SKM-1 (cell line): ENCODE data around the gene SFXN3.
"Not testable (repeated sequence)": the region's sequence is repeated elsewhere in the genome, so short reads cannot be mapped to it uniquely, and the experiment has no call there.

Source experiments
- DNase-seq: peaks from one replicate; lab custom pipeline; 2025; ENCODE audit not compliant: unreplicated experiment; lab: John Stamatoyannopoulos, UW

Gene SFXN3

GRCh38 chr10:101034404-101034803 is 3.4 kb downstream of the SFXN3 start:
- not testable (repeated sequence) for DNase-seq

- no peak for DNase-seq
Measured at GRCh38 chr10:101035314-101035713, 4.3 kb downstream of the SFXN3 start.

GRCh38 chr10:101035916-101036702 is 5.1 kb downstream of the SFXN3 start:
- DNase-seq: no peak

- no peak for DNase-seq
Measured at GRCh38 chr10:101036726-101037125, 5.7 kb downstream of the SFXN3 start.

- DNase-seq: no peak
Measured at GRCh38 chr10:101038484-101038883, 7.5 kb downstream of the SFXN3 start.

- DNase-seq: no peak
Measured at GRCh38 chr10:101040061-101040460, 9.0 kb downstream of the SFXN3 start.

- no peak for DNase-seq
Measured at GRCh38 chr10:101040851-101041250, 9.8 kb downstream of the SFXN3 start.

- peak; percentile 46 for DNase-seq
Measured at GRCh38 chr10:101041252-101041761, 10.3 kb downstream of the SFXN3 start.

- no peak for DNase-seq
Measured at GRCh38 chr10:101042118-101042517, 11.1 kb downstream of the SFXN3 start.

GRCh38 chr10:101042667-101043362 is 11.8 kb downstream of the SFXN3 start:
- DNase-seq: peak; percentile 76

GRCh38 chr10:101043363-101043707 is 12.3 kb downstream of the SFXN3 start:
- no peak for DNase-seq

GRCh38 chr10:101044117-101044516 is 13.1 kb downstream of the SFXN3 start:
- no peak for DNase-seq

- no peak for DNase-seq
Measured at GRCh38 chr10:101046332-101047238, 15.6 kb downstream of the SFXN3 start.

- DNase-seq: no peak
Measured at GRCh38 chr10:101047268-101047667, 16.2 kb downstream of the SFXN3 start.

GRCh38 chr10:101047961-101048892 is 17.2 kb downstream of the SFXN3 start:
- no peak for DNase-seq

GRCh38 chr10:101050208-101051069 is 19.4 kb downstream of the SFXN3 start:
- no peak for DNase-seq

GRCh38 chr10:101052285-101052684 is 21.3 kb downstream of the SFXN3 start:
- DNase-seq: no peak

GRCh38 chr10:101053516-101053915 is 22.5 kb downstream of the SFXN3 start:
- no peak for DNase-seq

- DNase-seq: no peak
Measured at GRCh38 chr10:101054351-101054750, 23.3 kb downstream of the SFXN3 start.
